Measurements from ENCODE around the gene TECR. TPM values are rescaled to one million over a fixed set of nuclear protein-coding genes. Genes with fewer than 3 reads are reported as not detected.

TECR gene
- total RNA-seq, 1 experiment from 2014 or later = 164 TPM

DNA sequence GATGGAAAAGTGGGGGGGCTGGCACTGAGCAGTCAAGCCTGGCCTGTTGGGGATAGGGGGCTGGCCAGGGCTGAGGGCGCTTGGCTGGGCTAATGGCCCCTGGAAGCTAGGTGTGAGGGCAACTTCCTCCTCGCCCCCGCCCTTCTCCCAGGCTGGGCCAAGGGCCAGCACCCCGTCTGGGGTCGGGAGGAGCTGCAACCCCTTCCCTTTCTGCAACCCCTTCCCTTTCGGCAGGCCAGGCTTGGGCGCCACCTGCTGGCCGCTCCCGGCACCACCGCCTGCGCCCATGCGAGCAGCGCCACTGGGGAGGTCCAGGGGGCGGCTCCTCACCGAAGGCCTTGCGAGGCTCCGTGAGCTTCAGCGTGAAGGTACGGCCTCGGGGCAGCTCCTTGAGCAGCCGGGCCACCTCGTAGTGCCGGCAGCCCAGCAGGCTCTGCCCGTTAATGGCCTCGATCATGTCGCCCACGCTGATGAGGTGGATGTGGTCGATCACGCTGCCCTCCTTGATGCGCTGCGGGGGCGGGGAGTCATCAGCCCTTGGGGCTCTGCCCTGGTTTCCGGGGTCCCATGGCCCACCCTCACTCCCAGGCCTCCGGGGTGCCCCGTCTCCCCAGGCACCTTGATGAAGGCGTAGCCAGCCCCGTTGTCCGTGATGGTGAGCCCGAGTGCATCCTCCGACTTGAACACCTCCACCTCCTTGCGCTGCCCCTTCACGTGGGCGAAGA is 49.3 kb upstream of the TECR start:
- peaks cover 10 to 38% (median 23%) of the 10 kb centered on the region in 3 experiments; a peak in 6 of 7 replicates for H3K36me3 Mint-ChIP-seq (ENCODE audit: insufficient read depth in 1 of 3, low read depth in 3 of 3)
- Histone ChIP-seq H2BK12ac (ENCODE audit: insufficient read length, low read depth, low read length) (no peak overlapping the region), H3K79me2 (ENCODE audit: insufficient read depth, low read length) (no peaks in the 10 kb centered on the region), H3K4ac (ENCODE audit: low read depth, low read length) (no peak overlapping the region), H3K23me2 (ENCODE audit: insufficient read length, low read depth, low read length, poor library complexity, severe bottlenecking) (peaks cover 3% of the 10 kb centered on the region), H3K14ac (ENCODE audit: insufficient read depth, low read length) (no peak overlapping the region), H2AK5ac (ENCODE audit: insufficient read length, low read length) (no peak overlapping the region), H2BK5ac (ENCODE audit: insufficient read length, low read length) (no peak overlapping the region), H3K23ac (ENCODE audit: insufficient read length, low read depth, low read length) (no peak overlapping the region), H3K56ac (ENCODE audit: insufficient read length, low read depth, low read length) (no peak overlapping the region), H3K9ac (ENCODE audit: extremely low read depth, insufficient read length, low read length) (no peak overlapping the region), H4K91ac (ENCODE audit: insufficient read length, low read depth, low read length) (no peak overlapping the region), H3K4me1 (ENCODE audit: insufficient read depth, low read length) (no peaks in the 10 kb centered on the region; the same call in 1 of the 2 replicates), H4K8ac (replicated peaks; ENCODE audit: insufficient read length, low read depth, low read length) (no peak overlapping the region), H4K20me1 (ENCODE audit: control insufficient read depth, insufficient read depth, insufficient read length) (no peaks in the 10 kb centered on the region), H2AFZ (ENCODE audit: low read length) (no peak overlapping the region), H2BK20ac (ENCODE audit: low read depth, low read length, poor library complexity, severe bottlenecking) (no peak overlapping the region), H3K27ac (ENCODE audit: insufficient read length, low read depth, low read length) (no peak overlapping the region), H3K79me1 (ENCODE audit: insufficient read depth, low read depth, low read length, poor library complexity, severe bottlenecking) (no peaks in the 10 kb centered on the region), H3K27me3 (ENCODE audit: insufficient read depth, low read length) (no peaks in the 10 kb centered on the region), H3K18ac (ENCODE audit: insufficient read length, low read depth, low read length) (no peak overlapping the region), H3K9me3 (ENCODE audit: control insufficient read depth, low read depth, low read length) (no peaks in the 10 kb centered on the region), H2BK15ac (ENCODE audit: low read depth, low read length) (no peak overlapping the region), H3T11ph (ENCODE audit: low read length) (no peak overlapping the region), H2BK120ac (ENCODE audit: low read depth, low read length, poor library complexity, severe bottlenecking) (no peak overlapping the region), H3K4me2 (ENCODE audit: insufficient read depth, insufficient read length, low read length) (no peak overlapping the region), H4K5ac (ENCODE audit: insufficient read length, low read depth, low read length) (no peak overlapping the region)
- no CpG with 5 or more reads among the region's 43 CpGs for WGBS (ENCODE audit: extremely low coverage, insufficient read length, low lambda C conversion rate)
- no peak overlapping the region for H3K4me3 Mint-ChIP-seq
- H3K9me3 Mint-ChIP-seq = no peaks in the 10 kb centered on the region; a peak in 1 of 5 replicates
- peaks cover 14 to 23% of the 10 kb centered on the region in 2 experiments for H3K4me1 Mint-ChIP-seq
- H3K27me3 Mint-ChIP-seq (ENCODE audit: low read depth) = no peaks in the 10 kb centered on the region
- DNase-seq = peak; percentile 92
- TF ChIP-seq, protein P1, sequence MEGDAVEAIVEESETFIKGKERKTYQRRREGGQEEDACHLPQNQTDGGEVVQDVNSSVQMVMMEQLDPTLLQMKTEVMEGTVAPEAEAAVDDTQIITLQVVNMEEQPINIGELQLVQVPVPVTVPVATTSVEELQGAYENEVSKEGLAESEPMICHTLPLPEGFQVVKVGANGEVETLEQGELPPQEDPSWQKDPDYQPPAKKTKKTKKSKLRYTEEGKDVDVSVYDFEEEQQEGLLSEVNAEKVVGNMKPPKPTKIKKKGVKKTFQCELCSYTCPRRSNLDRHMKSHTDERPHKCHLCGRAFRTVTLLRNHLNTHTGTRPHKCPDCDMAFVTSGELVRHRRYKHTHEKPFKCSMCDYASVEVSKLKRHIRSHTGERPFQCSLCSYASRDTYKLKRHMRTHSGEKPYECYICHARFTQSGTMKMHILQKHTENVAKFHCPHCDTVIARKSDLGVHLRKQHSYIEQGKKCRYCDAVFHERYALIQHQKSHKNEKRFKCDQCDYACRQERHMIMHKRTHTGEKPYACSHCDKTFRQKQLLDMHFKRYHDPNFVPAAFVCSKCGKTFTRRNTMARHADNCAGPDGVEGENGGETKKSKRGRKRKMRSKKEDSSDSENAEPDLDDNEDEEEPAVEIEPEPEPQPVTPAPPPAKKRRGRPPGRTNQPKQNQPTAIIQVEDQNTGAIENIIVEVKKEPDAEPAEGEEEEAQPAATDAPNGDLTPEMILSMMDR (conservative IDR thresholded peaks at IDR 0.05) = peak; percentile 99
- no peak overlapping the region for H3K27ac Mint-ChIP-seq

Measured in H9 (cell line).